NOMO-1 (cell line): ENCODE measurements around the gene CST5.
"Not testable (repeated sequence)": the region's sequence is repeated elsewhere in the genome, so short reads cannot be mapped to it uniquely, and the experiment has no call there.

Experiments
- DNase-seq, 2 experiments: peaks; one replicate each; lab custom pipeline; 2025; ENCODE audit not compliant: unreplicated experiment in 2 of 2; lab: John Stamatoyannopoulos, UW

CST5 gene

GRCh38 chr20:23856736-23857135, 22.8 kb downstream of the CST5 start:
- DNase-seq, result no peak

DNA sequence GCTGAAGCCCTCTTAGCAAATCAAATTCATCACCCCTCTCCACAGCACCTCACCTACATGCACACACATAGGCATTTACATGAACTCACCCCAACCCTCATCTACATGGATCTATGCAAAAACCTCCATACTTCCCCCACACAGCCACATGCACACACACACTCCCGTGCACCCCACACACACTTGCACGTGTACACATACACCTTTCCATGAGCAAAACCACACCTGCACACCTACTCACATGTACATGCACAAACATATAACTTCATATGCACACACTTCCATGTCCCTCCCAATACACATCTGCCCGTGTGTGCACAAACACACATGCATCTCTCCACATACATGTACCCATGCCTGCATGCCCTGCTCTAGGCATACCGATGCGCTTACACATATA, 23.3 kb downstream of the CST5 start:
- DNase-seq, result no peak

DNA sequence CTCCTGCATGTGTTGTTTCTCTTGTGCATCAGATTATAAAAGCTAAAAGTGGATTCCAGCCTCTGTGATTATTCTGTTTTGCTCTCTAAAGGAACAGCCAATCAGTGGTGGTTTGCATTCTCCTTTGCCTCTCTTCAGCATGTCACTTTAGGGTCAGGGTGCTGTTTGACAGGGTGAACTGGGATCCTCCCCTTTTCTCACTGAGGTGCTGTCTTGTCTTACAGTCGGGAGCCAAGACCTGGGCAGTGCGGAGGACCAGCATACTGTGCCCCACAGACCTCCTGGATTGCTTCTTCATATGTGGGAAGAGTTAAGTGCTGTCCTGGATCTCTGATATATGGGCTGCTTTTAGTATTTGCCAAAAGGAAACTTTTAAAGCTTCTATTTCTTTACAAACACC, 37.9 kb downstream of the CST5 start:
- no peak for DNase-seq

- no peak for DNase-seq
Measured at GRCh38 chr20:23835716-23836115, 43.8 kb downstream of the CST5 start.

- DNase-seq, result no peak
Measured at GRCh38 chr20:23832775-23833513, 46.6 kb downstream of the CST5 start.

DNA sequence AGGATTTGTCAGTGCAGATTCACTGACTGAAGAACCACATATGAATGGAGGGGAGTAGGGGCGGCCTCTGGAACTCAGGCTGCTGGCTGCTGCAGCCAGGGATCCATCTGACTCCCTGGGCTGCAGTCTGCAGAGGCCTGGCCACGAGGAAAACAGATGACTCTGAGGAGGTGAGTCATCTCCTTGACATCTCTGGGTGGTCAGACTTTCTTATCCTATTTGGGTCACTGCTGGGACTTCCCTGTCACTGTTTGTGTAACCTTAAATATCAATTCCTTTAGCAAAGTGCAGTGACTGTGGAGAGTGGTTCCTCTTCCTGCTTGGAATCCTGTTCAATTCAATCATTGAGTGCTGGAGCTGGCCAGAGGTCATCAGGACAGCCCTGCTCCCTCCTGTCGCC, 47.6 kb downstream of the CST5 start:
- DNase-seq, result not testable (repeated sequence)

GRCh38 chr20:23826541-23827021, 53.0 kb downstream of the CST5 start, which contains the start of gene CST2:
Gene CST2 (minus strand): TSS chr20:23826729. CDS start chr20:23826660, 69 bp downstream.
- DNase-seq, result no peak
